ENCODE measurements around the gene NRXN3. TPM values are rescaled to one million over a fixed set of nuclear protein-coding genes. Genes with fewer than 3 reads are reported as not detected.

The NRXN3 gene
- total RNA-seq, 1 experiment from 2014 or later, result not detected

DNA sequence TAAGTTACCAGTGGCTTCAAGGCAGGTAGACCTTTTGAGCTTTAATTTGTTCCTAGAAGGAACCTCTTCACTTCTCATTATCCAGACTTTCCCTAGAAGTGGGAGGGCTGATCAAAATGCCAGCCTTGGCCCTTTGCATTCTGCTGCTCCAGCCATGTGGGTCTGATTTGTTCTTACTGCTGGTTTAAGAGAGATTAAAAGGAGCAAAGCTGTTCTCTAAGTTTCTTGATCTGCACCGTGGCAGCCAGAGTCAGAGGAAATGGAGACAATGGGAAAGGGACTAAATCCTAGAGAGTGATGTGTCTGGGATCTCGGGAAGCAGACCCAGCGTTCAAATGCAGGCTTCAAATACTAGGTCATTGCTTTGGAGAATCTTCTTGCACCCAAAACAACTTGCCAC lies 1281.4 kb downstream of the NRXN3 start:
- H3K4me1 ChIP-seq (ENCODE audit: control insufficient read depth, insufficient read depth, low read length), result no peaks in the 10 kb centered on the region
- intact Hi-C loops (cut with micrococcal nuclease; ENCODE audit: unreplicated experiment), result no loop called here

DNA sequence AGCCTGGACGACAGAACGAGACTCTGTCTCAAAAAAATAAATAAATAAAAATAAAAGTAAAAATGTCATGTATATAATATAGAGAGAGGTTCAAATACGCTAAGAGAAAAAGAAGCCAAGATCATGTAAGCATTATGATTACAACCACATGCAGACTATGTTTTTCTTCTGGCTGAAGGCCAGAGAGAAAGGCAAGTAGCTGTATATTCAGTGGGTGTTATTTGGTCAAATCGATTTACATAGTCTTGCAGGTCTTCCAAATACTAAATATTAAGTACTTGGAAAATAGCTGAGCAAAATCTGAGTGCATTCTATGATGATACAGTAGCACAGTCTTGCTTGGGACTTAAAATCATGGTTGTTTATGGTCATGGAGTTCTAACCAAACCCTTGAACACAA lies 1283.1 kb downstream of the NRXN3 start:
- Histone ChIP-seq H3K4me3 (ENCODE audit: low read depth in 2 of 2, low read length in 2 of 2) (no peak overlapping the region), H3K27ac (ENCODE audit: low read length) (no peak overlapping the region), H3K27me3 (ENCODE audit: control insufficient read depth, insufficient read depth, low read length) (no peaks in the 10 kb centered on the region; the same call in 1 of the 2 replicates), H3K4me1 (ENCODE audit: control insufficient read depth, insufficient read depth, low read length) (no peaks in the 10 kb centered on the region), H3K9me3 (ENCODE audit: control insufficient read depth, insufficient read depth, low read depth, low read length) (no peaks in the 10 kb centered on the region), H3K36me3 (ENCODE audit: control insufficient read depth, insufficient read depth, low read length) (no peaks in the 10 kb centered on the region)
- TF ChIP-seq SIN3A (IDR thresholded peaks at IDR 0.05; ENCODE audit: borderline replicate concordance, insufficient read depth, low read depth, low read length) (no peak), POLR2AphosphoS5 (IDR thresholded peaks at IDR 0.05; ENCODE audit: low read depth, low read length) (no peak), TCF7L2 (IDR thresholded peaks at IDR 0.05; ENCODE audit: low read depth, low read length) (no peak)
- TF ChIP-seq, protein P1, sequence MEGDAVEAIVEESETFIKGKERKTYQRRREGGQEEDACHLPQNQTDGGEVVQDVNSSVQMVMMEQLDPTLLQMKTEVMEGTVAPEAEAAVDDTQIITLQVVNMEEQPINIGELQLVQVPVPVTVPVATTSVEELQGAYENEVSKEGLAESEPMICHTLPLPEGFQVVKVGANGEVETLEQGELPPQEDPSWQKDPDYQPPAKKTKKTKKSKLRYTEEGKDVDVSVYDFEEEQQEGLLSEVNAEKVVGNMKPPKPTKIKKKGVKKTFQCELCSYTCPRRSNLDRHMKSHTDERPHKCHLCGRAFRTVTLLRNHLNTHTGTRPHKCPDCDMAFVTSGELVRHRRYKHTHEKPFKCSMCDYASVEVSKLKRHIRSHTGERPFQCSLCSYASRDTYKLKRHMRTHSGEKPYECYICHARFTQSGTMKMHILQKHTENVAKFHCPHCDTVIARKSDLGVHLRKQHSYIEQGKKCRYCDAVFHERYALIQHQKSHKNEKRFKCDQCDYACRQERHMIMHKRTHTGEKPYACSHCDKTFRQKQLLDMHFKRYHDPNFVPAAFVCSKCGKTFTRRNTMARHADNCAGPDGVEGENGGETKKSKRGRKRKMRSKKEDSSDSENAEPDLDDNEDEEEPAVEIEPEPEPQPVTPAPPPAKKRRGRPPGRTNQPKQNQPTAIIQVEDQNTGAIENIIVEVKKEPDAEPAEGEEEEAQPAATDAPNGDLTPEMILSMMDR (IDR thresholded peaks at IDR 0.05), result no peak
- TF ChIP-seq, protein P2, sequence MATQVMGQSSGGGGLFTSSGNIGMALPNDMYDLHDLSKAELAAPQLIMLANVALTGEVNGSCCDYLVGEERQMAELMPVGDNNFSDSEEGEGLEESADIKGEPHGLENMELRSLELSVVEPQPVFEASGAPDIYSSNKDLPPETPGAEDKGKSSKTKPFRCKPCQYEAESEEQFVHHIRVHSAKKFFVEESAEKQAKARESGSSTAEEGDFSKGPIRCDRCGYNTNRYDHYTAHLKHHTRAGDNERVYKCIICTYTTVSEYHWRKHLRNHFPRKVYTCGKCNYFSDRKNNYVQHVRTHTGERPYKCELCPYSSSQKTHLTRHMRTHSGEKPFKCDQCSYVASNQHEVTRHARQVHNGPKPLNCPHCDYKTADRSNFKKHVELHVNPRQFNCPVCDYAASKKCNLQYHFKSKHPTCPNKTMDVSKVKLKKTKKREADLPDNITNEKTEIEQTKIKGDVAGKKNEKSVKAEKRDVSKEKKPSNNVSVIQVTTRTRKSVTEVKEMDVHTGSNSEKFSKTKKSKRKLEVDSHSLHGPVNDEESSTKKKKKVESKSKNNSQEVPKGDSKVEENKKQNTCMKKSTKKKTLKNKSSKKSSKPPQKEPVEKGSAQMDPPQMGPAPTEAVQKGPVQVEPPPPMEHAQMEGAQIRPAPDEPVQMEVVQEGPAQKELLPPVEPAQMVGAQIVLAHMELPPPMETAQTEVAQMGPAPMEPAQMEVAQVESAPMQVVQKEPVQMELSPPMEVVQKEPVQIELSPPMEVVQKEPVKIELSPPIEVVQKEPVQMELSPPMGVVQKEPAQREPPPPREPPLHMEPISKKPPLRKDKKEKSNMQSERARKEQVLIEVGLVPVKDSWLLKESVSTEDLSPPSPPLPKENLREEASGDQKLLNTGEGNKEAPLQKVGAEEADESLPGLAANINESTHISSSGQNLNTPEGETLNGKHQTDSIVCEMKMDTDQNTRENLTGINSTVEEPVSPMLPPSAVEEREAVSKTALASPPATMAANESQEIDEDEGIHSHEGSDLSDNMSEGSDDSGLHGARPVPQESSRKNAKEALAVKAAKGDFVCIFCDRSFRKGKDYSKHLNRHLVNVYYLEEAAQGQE (IDR thresholded peaks at IDR 0.05; ENCODE audit: insufficient read depth in 1 of 2, low read depth in 2 of 2, low read length in 1 of 2), result no peak
- ChIA-PET CTCF (no interaction called here), POLR2A (no interaction called here)
- intact Hi-C loops (cut with micrococcal nuclease; ENCODE audit: unreplicated experiment), result no loop called here
- no peak for ATAC-seq
- no peak for DNase-seq (ENCODE audit: low read depth, low spot score)
- BruUV-seq (replicated peaks), result no TSS peak
- in situ Hi-C loops (cut with HindIII; ENCODE audit: low pct_unique_long_range_greater_than_20kb, low sequenced_read_pairs), result no loop called here

More for the DNA sequence above, 1281.4 kb downstream of the NRXN3 start:
- no TSS peak for BruUV-seq (replicated peaks)
- DNase-seq (ENCODE audit: low read depth, low spot score) (no peak), ATAC-seq (no peak)
- TF ChIP-seq TCF7L2 (IDR thresholded peaks at IDR 0.05; ENCODE audit: low read depth, low read length), result no peak
- no peak for TF ChIP-seq SIN3A (IDR thresholded peaks at IDR 0.05; ENCODE audit: borderline replicate concordance, insufficient read depth, low read depth, low read length)
- TF ChIP-seq POLR2AphosphoS5 (IDR thresholded peaks at IDR 0.05; ENCODE audit: low read depth, low read length), result no peak
- Histone ChIP-seq H3K9me3 (ENCODE audit: control insufficient read depth, insufficient read depth, low read depth, low read length) (no peaks in the 10 kb centered on the region), H3K27ac (ENCODE audit: low read length) (no peak overlapping the region), H3K4me3 (ENCODE audit: low read depth in 2 of 2, low read length in 2 of 2) (no peak overlapping the region), H3K36me3 (ENCODE audit: control insufficient read depth, insufficient read depth, low read length) (no peaks in the 10 kb centered on the region), H3K27me3 (ENCODE audit: control insufficient read depth, insufficient read depth, low read length) (no peaks in the 10 kb centered on the region; the same call in 1 of the 2 replicates)
- CTCF ChIA-PET, result no interaction called here
- POLR2A ChIA-PET, result no interaction called here
- in situ Hi-C loops (cut with HindIII; ENCODE audit: low pct_unique_long_range_greater_than_20kb, low sequenced_read_pairs), result no loop called here

DNA sequence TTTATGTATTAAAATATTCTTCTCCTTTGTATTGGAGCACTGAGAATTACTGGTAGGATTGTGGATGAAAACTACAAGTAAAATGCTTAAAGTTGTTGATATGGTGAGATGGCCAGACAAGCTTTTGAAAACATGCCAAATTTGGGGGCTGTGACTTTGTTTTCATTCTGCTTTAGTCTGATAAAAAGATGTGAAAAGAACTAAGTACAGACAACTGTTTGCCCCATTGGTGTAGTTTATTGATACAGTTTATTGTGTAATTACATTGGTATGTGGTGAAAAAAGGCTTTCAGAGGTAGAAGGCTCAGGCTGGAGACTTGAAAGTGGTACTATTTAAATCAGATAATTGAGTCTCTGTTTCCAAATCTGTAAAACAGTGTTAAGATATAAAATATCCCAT lies 1294.3 kb downstream of the NRXN3 start:
- ChIA-PET CTCF (no interaction called here), POLR2A (no interaction called here)
- no peak overlapping the region for H3K27ac ChIP-seq (ENCODE audit: low read length)
- H3K4me3 ChIP-seq (ENCODE audit: low read depth in 2 of 2, low read length in 2 of 2), result no peak overlapping the region
- intact Hi-C loops (cut with micrococcal nuclease; ENCODE audit: unreplicated experiment), result no loop called here
- ATAC-seq (no peak), DNase-seq (ENCODE audit: low read depth, low spot score) (no peak)
- H3K4me1 ChIP-seq (ENCODE audit: control insufficient read depth, insufficient read depth, low read length), result no peaks in the 10 kb centered on the region
- no TSS peak for BruUV-seq (replicated peaks)
- no peaks in the 10 kb centered on the region; the same call in 1 of the 2 replicates for H3K36me3 ChIP-seq (ENCODE audit: control insufficient read depth, insufficient read depth, low read length)
- TF ChIP-seq, protein P2 (IDR thresholded peaks at IDR 0.05; ENCODE audit: insufficient read depth in 1 of 2, low read depth in 2 of 2, low read length in 1 of 2), result no peak
- TF ChIP-seq SIN3A (IDR thresholded peaks at IDR 0.05; ENCODE audit: borderline replicate concordance, insufficient read depth, low read depth, low read length), result no peak
- TF ChIP-seq TCF7L2 (IDR thresholded peaks at IDR 0.05; ENCODE audit: low read depth, low read length), result no peak
- TF ChIP-seq POLR2AphosphoS5 (IDR thresholded peaks at IDR 0.05; ENCODE audit: low read depth, low read length), result no peak
- H3K27me3 ChIP-seq (ENCODE audit: control insufficient read depth, insufficient read depth, low read length), result no peaks in the 10 kb centered on the region
- in situ Hi-C loops (cut with HindIII; ENCODE audit: low pct_unique_long_range_greater_than_20kb, low sequenced_read_pairs), result no loop called here
- H3K9me3 ChIP-seq (ENCODE audit: control insufficient read depth, insufficient read depth, low read depth, low read length), result no peaks in the 10 kb centered on the region

Measured in Panc1 (cell line).